NCI-H2171 treated with DMSO at 0.1 percent for 48 hours (cell line): ENCODE data around the gene MERTK.
"Not testable (repeated sequence)": the region's sequence is repeated elsewhere in the genome, so short reads cannot be mapped to it uniquely, and the experiment has no call there.

Experiments
- DNase-seq: peaks from one replicate; lab custom pipeline; 2025; lab: John Stamatoyannopoulos, UW

The MERTK gene

GRCh38 chr2:112012556-112012955, 114.1 kb downstream of the MERTK start:
- DNase-seq = no peak

- no peak for DNase-seq
These were observed 120.4 kb downstream of the MERTK start for GRCh38 chr2:112018846-112019245.

GRCh38 chr2:112019569-112019982, 121.2 kb downstream of the MERTK start:
- no peak for DNase-seq

- DNase-seq = no peak
These were observed 122.2 kb downstream of the MERTK start for GRCh38 chr2:112020561-112020960.

- DNase-seq = no peak
These were observed 122.9 kb downstream of the MERTK start for GRCh38 chr2:112021290-112021689.

GRCh38 chr2:112021781-112022231, 123.4 kb downstream of the MERTK start:
- no peak for DNase-seq

- no peak for DNase-seq
These were observed 125.3 kb downstream of the MERTK start for GRCh38 chr2:112023707-112024106.

- no peak for DNase-seq
These were observed 125.8 kb downstream of the MERTK start for GRCh38 chr2:112024231-112024630.

- DNase-seq = no peak
These were observed 126.6 kb downstream of the MERTK start for GRCh38 chr2:112024896-112025491.

GRCh38 chr2:112026509-112026908, 128.1 kb downstream of the MERTK start:
- DNase-seq = peak; percentile 8

- DNase-seq = no peak
These were observed 129.4 kb downstream of the MERTK start for GRCh38 chr2:112027767-112028166.

GRCh38 chr2:112029164-112029563, 130.8 kb downstream of the MERTK start:
- DNase-seq = no peak

- peak; percentile 99 for DNase-seq
These were observed 133.2 kb downstream of the MERTK start for GRCh38 chr2:112031473-112032223.

- no peak for DNase-seq
These were observed 133.8 kb downstream of the MERTK start for GRCh38 chr2:112032224-112032586.

GRCh38 chr2:112032689-112033465, 134.5 kb downstream of the MERTK start:
- peak; percentile 84 for DNase-seq

GRCh38 chr2:112033600-112033999, 135.2 kb downstream of the MERTK start:
- DNase-seq = no peak

GRCh38 chr2:112034924-112035323, 136.5 kb downstream of the MERTK start:
- no peak for DNase-seq

GRCh38 chr2:112035786-112036185, 137.4 kb downstream of the MERTK start:
- no peak for DNase-seq

- not testable (repeated sequence) for DNase-seq
These were observed 141.1 kb downstream of the MERTK start for GRCh38 chr2:112039556-112039955.

- not testable (repeated sequence) for DNase-seq
These were observed 141.7 kb downstream of the MERTK start for GRCh38 chr2:112040066-112040465.

GRCh38 chr2:112041460-112041859, 143.1 kb downstream of the MERTK start:
- not testable (repeated sequence) for DNase-seq

GRCh38 chr2:112045446-112046014, 147.1 kb downstream of the MERTK start:
- DNase-seq = no peak

- DNase-seq = no peak
These were observed 147.8 kb downstream of the MERTK start for GRCh38 chr2:112046231-112046630.
